Lower leg skin (tissue), 4 donors: Measurements from ENCODE around the gene ZNF385B. TPM values are rescaled to one million over a fixed set of nuclear protein-coding genes. Genes with fewer than 3 reads are reported as not detected.

Experiments
- DNase-seq, 2 donors: peaks; one replicate each; pipeline ENCODE4 v3.0.0-alpha.2; 2019; ENCODE audit warnings: low spot score in 2 of 2
- H3K4me3 ChIP-seq: fragments of 200-600 bp; sonication (generic); 2 replicates; pipeline ENCODE4 v1.5.1; 2017; ENCODE audit warnings: mild to moderate bottlenecking, low read depth; ENCODE audit not compliant: poor library complexity, severe bottlenecking
- CTCF ChIP-seq, 3 donors: fragments of 450-650 bp; IDR thresholded peaks; one replicate each; pipeline ENCODE4 v1.5.1; 2016; ENCODE audit warnings: antibody characterized with exemption in 3 of 3, mild to moderate bottlenecking in 3 of 3, moderate library complexity in 2 of 3
- POLR2A ChIP-seq, 2 donors: fragments of 450-650 bp; IDR thresholded peaks; one replicate each; pipeline ENCODE4 v1.6.1; 2016 to 2017; ENCODE audit warnings: antibody characterized with exemption in 2 of 2, mild to moderate bottlenecking in 1 of 2, moderate library complexity in 1 of 2
- WGBS, 2 donors: methylation state at CpG; one replicate each; pipeline ENCODE4 v1.1.5; 2018; 5-methylcytosine and 5-hydroxymethylcytosine counted together
- intact Hi-C: fragments of 100-400 bp; cut with DNase I; formaldehyde crosslinking; loops from one replicate; pipeline ENCODE4 v1.15.0; 2023; ENCODE audit warnings: low total_unique reads
- total RNA-seq, 4 donors: library from RNA; depleted of rRNA; stranded (reverse); fragments of >200 nt; gene quantifications; one replicate each; pipeline ENCODE4 v1.1.0, GENCODE V29; 2016

Gene ZNF385B
- total RNA-seq, 4 donors from 2014 or later, result 0.97 to 1.4 TPM; not detected in 2

- TF ChIP-seq CTCF (IDR thresholded peaks at IDR 0.05), result no peak
- TF ChIP-seq POLR2A (IDR thresholded peaks at IDR 0.05), result no peak
- no peak for DNase-seq
Measured at GRCh38 chr2:179764710-179765109, 96.7 kb downstream of the ZNF385B start.

DNA sequence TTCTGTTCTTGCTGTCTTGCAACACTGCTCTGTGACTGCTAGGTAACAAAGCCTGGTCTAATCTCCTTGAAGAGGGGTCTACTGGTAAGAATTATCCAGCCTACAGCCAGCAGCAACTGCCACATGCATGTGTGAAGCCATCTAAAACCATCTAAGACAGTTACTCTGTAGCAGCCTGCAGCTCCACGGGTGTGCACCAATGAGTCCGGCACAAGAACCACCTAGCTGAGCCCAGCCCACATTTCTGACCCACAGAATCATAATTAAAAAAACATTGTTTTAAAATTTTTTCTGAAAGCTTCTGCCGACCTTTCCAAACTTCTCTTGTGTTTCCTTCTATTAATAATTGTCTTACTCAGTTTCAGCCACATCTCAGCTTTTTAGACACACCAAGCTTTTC, 102.8 kb downstream of the ZNF385B start:
- H3K4me3 ChIP-seq, result no peak overlapping the region
- TF ChIP-seq POLR2A (IDR thresholded peaks at IDR 0.05) (no peak), CTCF (IDR thresholded peaks at IDR 0.05) (no peak)
- intact Hi-C loops, result no loop called here
- no peak for DNase-seq
- 77 to 90% methylated on average over 3 of the region's 3 CpGs for WGBS, 2 donors

More at GRCh38 chr2:179764710-179765109, 96.7 kb downstream of the ZNF385B start:
- no peak overlapping the region for H3K4me3 ChIP-seq
- intact Hi-C loops, result no loop called here
- WGBS, 2 donors, result 86 to 92% methylated on average over 1 of the region's 1 CpG

DNA sequence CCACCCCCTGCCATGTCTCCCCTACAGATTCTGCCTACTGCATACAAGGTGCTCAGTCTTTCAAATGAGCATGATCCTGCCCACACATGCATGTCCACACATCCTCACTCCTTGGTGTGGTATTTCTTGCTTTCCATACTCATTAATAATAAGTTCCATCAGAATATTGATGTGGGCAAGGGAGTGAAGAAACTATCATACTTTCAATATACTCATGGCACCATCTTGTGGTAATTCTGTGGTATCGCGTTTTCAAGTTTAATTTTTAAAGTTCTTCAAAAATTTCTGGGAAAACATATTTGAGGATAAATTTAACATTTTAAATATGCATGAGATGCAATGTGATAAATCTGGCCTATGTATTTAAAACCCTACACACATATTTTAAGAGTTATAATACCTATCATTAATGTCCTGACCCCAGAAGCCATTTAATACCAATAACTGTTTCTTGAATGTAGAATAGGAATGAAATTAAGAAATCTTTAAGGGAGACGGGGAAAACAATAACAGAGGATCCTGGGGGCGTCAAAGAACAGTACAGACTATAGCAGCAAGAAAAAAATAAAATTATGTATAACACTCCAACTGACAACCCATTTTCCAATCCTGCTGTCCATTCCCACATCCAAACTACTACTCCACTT, 110.1 kb downstream of the ZNF385B start:
- no peak overlapping the region for H3K4me3 ChIP-seq
- intact Hi-C loops, result no loop called here
- TF ChIP-seq CTCF (IDR thresholded peaks at IDR 0.05) (no peak), POLR2A (IDR thresholded peaks at IDR 0.05) (no peak)
- 14 to 23% methylated on average over 4 of the region's 4 CpGs for WGBS, 2 donors
- no peak for DNase-seq

- no peak for TF ChIP-seq POLR2A (IDR thresholded peaks at IDR 0.05)
- TF ChIP-seq CTCF (IDR thresholded peaks at IDR 0.05), result no peak
- WGBS, 2 donors, result 33 to 57% methylated on average over 1 of the region's 1 CpG
- intact Hi-C loops, result no loop called here
- no peak for DNase-seq
- no peak overlapping the region for H3K4me3 ChIP-seq
Measured at GRCh38 chr2:179749210-179749609, 112.2 kb downstream of the ZNF385B start.

GRCh38 chr2:179746981-179747380, 114.4 kb downstream of the ZNF385B start:
- intact Hi-C loops, result no loop called here
- no peak for DNase-seq
- 77 to 78% methylated on average over 5 of the region's 5 CpGs for WGBS, 2 donors
- no peak for TF ChIP-seq POLR2A (IDR thresholded peaks at IDR 0.05)
- TF ChIP-seq CTCF (IDR thresholded peaks at IDR 0.05), result no peak
- no peak overlapping the region for H3K4me3 ChIP-seq
